Endothelial cell (in vitro differentiated cells): ENCODE data around the gene RAMP3. TPM values are rescaled to one million over a fixed set of nuclear protein-coding genes. Genes with fewer than 3 reads are reported as not detected.

Experiments
- DNase-seq: peaks from one replicate; pipeline ENCODE4 v3.0.0; 2021; ENCODE audit warnings: low spot score
- H3K27ac Mint-ChIP-seq: one replicate; pipeline ENCODE4 v1.8.0; 2021; ENCODE audit warnings: mixed read lengths, inconsistent platforms; ENCODE audit not compliant: unreplicated experiment
- H3K27me3 Mint-ChIP-seq: one replicate; pipeline ENCODE4 v1.8.0; 2021; ENCODE audit warnings: mild to moderate bottlenecking, moderate library complexity, mixed read lengths, inconsistent platforms; ENCODE audit not compliant: unreplicated experiment
- H3K36me3 Mint-ChIP-seq: one replicate; pipeline ENCODE4 v1.8.0; 2021; ENCODE audit warnings: mild to moderate bottlenecking, low read depth, mixed read lengths, inconsistent platforms; ENCODE audit not compliant: unreplicated experiment
- H3K4me1 Mint-ChIP-seq: one replicate; pipeline ENCODE4 v1.8.0; 2021; ENCODE audit warnings: mild to moderate bottlenecking, mixed read lengths, inconsistent platforms; ENCODE audit not compliant: unreplicated experiment
- H3K4me3 Mint-ChIP-seq: one replicate; pipeline ENCODE4 v1.8.0; 2021; ENCODE audit warnings: mild to moderate bottlenecking, mixed read lengths, inconsistent platforms; ENCODE audit not compliant: unreplicated experiment
- H3K9me3 Mint-ChIP-seq: one replicate; pipeline ENCODE4 v1.8.0; 2021; ENCODE audit warnings: mixed read lengths, inconsistent platforms; ENCODE audit not compliant: unreplicated experiment
- CTCF ChIP-seq: fragments of 200-600 bp; sonication (generic); IDR thresholded peaks from one replicate; pipeline ENCODE4 v1.5.0; 2021; ENCODE audit warnings: antibody characterized with exemption; ENCODE audit not compliant: unreplicated experiment
- total RNA-seq: library from RNA; stranded (reverse); fragmentation: NEBNext Ultra II Directional; extraction: Animal tissue kit (Norgen Biotek cat#: 25700); gene quantifications from one replicate; pipeline ENCODE4 v1.2.1, GENCODE V29; 2021; ENCODE audit not compliant: unreplicated experiment

RAMP3 gene
- total RNA-seq, 1 donor from 2014 or later, result 0.62 TPM

- H3K4me3 Mint-ChIP-seq, result peak overlapping the region; percentile 21
- H3K27ac Mint-ChIP-seq, result no peak overlapping the region
- no peak for DNase-seq
- H3K4me1 Mint-ChIP-seq, result peaks cover 3% of the 10 kb centered on the region
- no peak for TF ChIP-seq CTCF
- H3K27me3 Mint-ChIP-seq, result peaks cover 7% of the 10 kb centered on the region
- no peaks in the 10 kb centered on the region for H3K36me3 Mint-ChIP-seq
- H3K9me3 Mint-ChIP-seq, result no peaks in the 10 kb centered on the region
These were observed 28.3 kb downstream of the RAMP3 start for GRCh38 chr7:45185864-45186250.

- peaks cover 6% of the 10 kb centered on the region for H3K4me1 Mint-ChIP-seq
- no peak overlapping the region for H3K27ac Mint-ChIP-seq
- TF ChIP-seq CTCF, result no peak
- peaks cover 2% of the 10 kb centered on the region for H3K36me3 Mint-ChIP-seq
- peaks cover 7% of the 10 kb centered on the region for H3K27me3 Mint-ChIP-seq
- peaks cover under 1% of the 10 kb centered on the region for H3K9me3 Mint-ChIP-seq
- H3K4me3 Mint-ChIP-seq, result no peak overlapping the region
- DNase-seq, result no peak
These were observed 28.7 kb downstream of the RAMP3 start for GRCh38 chr7:45186261-45186813.

GRCh38 chr7:45187089-45187945 is 29.7 kb downstream of the RAMP3 start:
- TF ChIP-seq CTCF, result no peak
- H3K9me3 Mint-ChIP-seq, result peaks cover 5% of the 10 kb centered on the region
- peaks cover 7% of the 10 kb centered on the region for H3K4me1 Mint-ChIP-seq
- H3K36me3 Mint-ChIP-seq, result peaks cover 4% of the 10 kb centered on the region
- DNase-seq, result no peak
- H3K27me3 Mint-ChIP-seq, result peaks cover 3% of the 10 kb centered on the region
- H3K27ac Mint-ChIP-seq, result no peak overlapping the region
- H3K4me3 Mint-ChIP-seq, result no peak overlapping the region

GRCh38 chr7:45187946-45188411 is 30.4 kb downstream of the RAMP3 start:
- DNase-seq, result no peak
- Mint-ChIP-seq H3K27ac (no peak overlapping the region), H3K36me3 (peaks cover 4% of the 10 kb centered on the region), H3K9me3 (peaks cover 11% of the 10 kb centered on the region), H3K27me3 (peaks cover 3% of the 10 kb centered on the region), H3K4me3 (no peak overlapping the region), H3K4me1 (peaks cover 9% of the 10 kb centered on the region)
- TF ChIP-seq CTCF, result no peak

- Mint-ChIP-seq H3K36me3 (peaks cover 4% of the 10 kb centered on the region), H3K4me3 (no peak overlapping the region), H3K9me3 (peaks cover 11% of the 10 kb centered on the region), H3K27ac (no peak overlapping the region), H3K4me1 (peaks cover 9% of the 10 kb centered on the region), H3K27me3 (peaks cover 3% of the 10 kb centered on the region)
- no peak for DNase-seq
- no peak for TF ChIP-seq CTCF
These were observed 31.1 kb downstream of the RAMP3 start for GRCh38 chr7:45188736-45189135.
